Endothelial cell (in vitro differentiated cells): Measurements from ENCODE around the gene TMEM121. TPM values are rescaled to one million over a fixed set of nuclear protein-coding genes. Genes with fewer than 3 reads are reported as not detected.

Experiments used
- DNase-seq: peaks from one replicate; pipeline ENCODE4 v3.0.0; 2021; ENCODE audit warnings: low spot score
- H3K27ac Mint-ChIP-seq: one replicate; pipeline ENCODE4 v1.8.0; 2021; ENCODE audit warnings: mixed read lengths, inconsistent platforms; ENCODE audit not compliant: unreplicated experiment
- H3K27me3 Mint-ChIP-seq: one replicate; pipeline ENCODE4 v1.8.0; 2021; ENCODE audit warnings: mild to moderate bottlenecking, moderate library complexity, mixed read lengths, inconsistent platforms; ENCODE audit not compliant: unreplicated experiment
- H3K36me3 Mint-ChIP-seq: one replicate; pipeline ENCODE4 v1.8.0; 2021; ENCODE audit warnings: mild to moderate bottlenecking, low read depth, mixed read lengths, inconsistent platforms; ENCODE audit not compliant: unreplicated experiment
- H3K4me1 Mint-ChIP-seq: one replicate; pipeline ENCODE4 v1.8.0; 2021; ENCODE audit warnings: mild to moderate bottlenecking, mixed read lengths, inconsistent platforms; ENCODE audit not compliant: unreplicated experiment
- H3K4me3 Mint-ChIP-seq: one replicate; pipeline ENCODE4 v1.8.0; 2021; ENCODE audit warnings: mild to moderate bottlenecking, mixed read lengths, inconsistent platforms; ENCODE audit not compliant: unreplicated experiment
- H3K9me3 Mint-ChIP-seq: one replicate; pipeline ENCODE4 v1.8.0; 2021; ENCODE audit warnings: mixed read lengths, inconsistent platforms; ENCODE audit not compliant: unreplicated experiment
- total RNA-seq: library from RNA; stranded (reverse); fragmentation: NEBNext Ultra II Directional; extraction: Animal tissue kit (Norgen Biotek cat#: 25700); gene quantifications from one replicate; pipeline ENCODE4 v1.2.1, GENCODE V29; 2021; ENCODE audit not compliant: unreplicated experiment
- TF ChIP-seq, protein P1 (sequence below): fragments of 200-600 bp; sonication (generic); IDR thresholded peaks from one replicate; pipeline ENCODE4 v1.5.0; 2021; ENCODE audit warnings: antibody characterized with exemption; ENCODE audit not compliant: unreplicated experiment

The TMEM121 gene
- total RNA-seq, 1 donor from 2014 or later, result 1.6 TPM

GRCh38 chr14:105536051-105536450 is 9.7 kb downstream of the TMEM121 start:
- no peaks in the 10 kb centered on the region for H3K4me1 Mint-ChIP-seq
- no peak overlapping the region for H3K4me3 Mint-ChIP-seq
- H3K9me3 Mint-ChIP-seq, result no peaks in the 10 kb centered on the region
- no peak for DNase-seq
- H3K27me3 Mint-ChIP-seq, result peaks cover 25% of the 10 kb centered on the region
- no peak overlapping the region for H3K27ac Mint-ChIP-seq
- H3K36me3 Mint-ChIP-seq, result peaks cover 4% of the 10 kb centered on the region
- TF ChIP-seq, protein P1, sequence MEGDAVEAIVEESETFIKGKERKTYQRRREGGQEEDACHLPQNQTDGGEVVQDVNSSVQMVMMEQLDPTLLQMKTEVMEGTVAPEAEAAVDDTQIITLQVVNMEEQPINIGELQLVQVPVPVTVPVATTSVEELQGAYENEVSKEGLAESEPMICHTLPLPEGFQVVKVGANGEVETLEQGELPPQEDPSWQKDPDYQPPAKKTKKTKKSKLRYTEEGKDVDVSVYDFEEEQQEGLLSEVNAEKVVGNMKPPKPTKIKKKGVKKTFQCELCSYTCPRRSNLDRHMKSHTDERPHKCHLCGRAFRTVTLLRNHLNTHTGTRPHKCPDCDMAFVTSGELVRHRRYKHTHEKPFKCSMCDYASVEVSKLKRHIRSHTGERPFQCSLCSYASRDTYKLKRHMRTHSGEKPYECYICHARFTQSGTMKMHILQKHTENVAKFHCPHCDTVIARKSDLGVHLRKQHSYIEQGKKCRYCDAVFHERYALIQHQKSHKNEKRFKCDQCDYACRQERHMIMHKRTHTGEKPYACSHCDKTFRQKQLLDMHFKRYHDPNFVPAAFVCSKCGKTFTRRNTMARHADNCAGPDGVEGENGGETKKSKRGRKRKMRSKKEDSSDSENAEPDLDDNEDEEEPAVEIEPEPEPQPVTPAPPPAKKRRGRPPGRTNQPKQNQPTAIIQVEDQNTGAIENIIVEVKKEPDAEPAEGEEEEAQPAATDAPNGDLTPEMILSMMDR, result no peak

DNA sequence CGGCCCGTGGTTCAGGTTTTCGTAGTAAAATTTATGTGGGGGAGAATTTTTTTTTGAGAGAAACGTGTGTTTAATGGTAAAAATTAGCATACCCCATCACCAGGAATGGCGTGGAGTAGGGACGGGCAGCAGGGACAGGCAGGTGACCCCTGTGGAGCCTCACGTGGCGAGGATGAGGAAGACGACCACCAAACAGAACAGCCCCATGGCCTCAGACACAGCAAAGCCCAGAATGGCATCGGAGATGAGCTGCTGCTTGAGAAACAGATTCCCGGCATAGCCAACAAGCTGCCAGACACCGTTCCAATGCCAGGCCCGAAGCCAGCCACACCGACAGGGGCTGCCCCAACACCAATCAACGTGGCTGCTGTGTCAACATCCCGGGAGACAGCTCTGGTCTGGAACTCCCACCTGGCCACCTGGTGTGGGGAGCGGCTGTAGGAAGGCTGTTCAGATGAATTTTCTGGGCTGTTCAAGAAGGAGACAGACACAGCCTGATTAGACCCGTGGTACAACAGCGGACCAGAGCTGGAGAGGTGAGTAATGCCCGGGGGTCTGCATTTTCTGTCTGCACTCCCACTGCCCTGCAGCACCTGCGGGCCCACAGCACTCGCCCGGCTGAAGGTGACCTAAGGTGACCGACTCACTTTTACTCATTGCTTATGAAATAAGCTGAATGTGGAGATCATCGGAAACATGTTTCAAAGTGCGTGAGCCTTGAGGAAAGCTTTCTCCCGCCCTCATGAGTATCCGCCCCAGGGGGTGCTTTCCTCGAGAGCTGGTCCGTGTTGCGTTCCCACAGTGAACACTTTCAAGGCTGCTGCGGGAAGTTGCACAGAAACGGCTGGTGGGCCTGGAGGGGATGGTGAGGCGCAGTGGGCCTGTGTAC is 10.6 kb downstream of the TMEM121 start:
- peaks cover 24% of the 10 kb centered on the region for H3K27me3 Mint-ChIP-seq
- TF ChIP-seq, protein P1, result no peak
- H3K36me3 Mint-ChIP-seq, result peaks cover 4% of the 10 kb centered on the region
- no peak overlapping the region for H3K27ac Mint-ChIP-seq
- DNase-seq, result no peak
- H3K9me3 Mint-ChIP-seq, result no peaks in the 10 kb centered on the region
- H3K4me3 Mint-ChIP-seq, result no peak overlapping the region
- no peaks in the 10 kb centered on the region for H3K4me1 Mint-ChIP-seq

DNA sequence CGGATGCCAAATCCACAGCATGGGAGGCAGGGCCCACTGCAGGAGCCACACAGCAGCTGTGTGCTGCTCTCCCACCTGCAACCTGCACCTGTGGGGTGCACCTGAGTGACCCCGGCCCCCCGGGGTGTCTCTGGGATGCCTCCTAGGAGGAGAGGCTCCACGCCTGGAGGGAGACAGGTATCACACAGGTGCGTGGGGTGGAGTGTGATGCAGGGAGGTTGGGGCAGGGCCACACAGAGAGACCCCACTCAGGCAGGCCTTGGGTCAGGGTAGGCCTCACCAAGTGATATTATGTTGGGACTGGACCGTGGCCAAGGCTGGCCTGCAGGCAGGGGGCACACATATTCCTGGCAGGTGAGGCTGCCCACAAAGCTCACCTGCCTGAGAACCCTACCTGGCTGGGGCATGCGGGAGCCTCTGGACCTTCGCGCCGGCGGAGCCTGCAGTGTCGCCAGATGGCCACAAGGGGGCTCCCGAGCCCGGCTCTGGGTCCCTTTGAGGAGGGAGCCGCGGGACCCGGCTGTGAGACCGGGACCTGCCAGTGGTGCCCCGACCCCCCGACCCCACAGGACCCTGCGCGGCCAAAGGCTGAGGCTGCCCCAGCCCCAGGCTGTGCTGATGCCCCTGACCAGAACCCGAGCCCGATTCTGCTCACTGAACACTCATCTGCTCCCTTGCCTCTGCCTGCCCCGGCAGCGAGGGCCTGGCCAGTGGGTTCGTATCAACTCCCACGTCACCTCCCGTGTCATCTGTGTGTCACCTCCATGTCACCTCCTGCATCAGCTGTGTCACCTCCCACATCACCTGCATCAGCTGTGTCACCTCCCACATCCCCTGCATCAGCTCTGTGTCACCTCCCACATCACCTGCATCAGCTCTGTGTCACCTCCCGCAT is 11.4 kb downstream of the TMEM121 start:
- Mint-ChIP-seq H3K4me1 (no peaks in the 10 kb centered on the region), H3K27ac (no peak overlapping the region)

GRCh38 chr14:105538481-105539049 is 12.2 kb downstream of the TMEM121 start:
- Mint-ChIP-seq H3K36me3 (peaks cover 4% of the 10 kb centered on the region), H3K4me1 (no peaks in the 10 kb centered on the region), H3K27me3 (peaks cover 20% of the 10 kb centered on the region), H3K4me3 (peak overlapping the region; percentile 56), H3K9me3 (no peaks in the 10 kb centered on the region), H3K27ac (no peak overlapping the region)
- no peak for DNase-seq
- TF ChIP-seq, protein P1, result no peak

More for the DNA sequence above, 11.4 kb downstream of the TMEM121 start:
- H3K4me3 Mint-ChIP-seq, result no peak overlapping the region
- TF ChIP-seq, protein P1, result peak; percentile 97
- H3K36me3 Mint-ChIP-seq, result peaks cover 4% of the 10 kb centered on the region
- H3K27me3 Mint-ChIP-seq, result peaks cover 23% of the 10 kb centered on the region
- H3K9me3 Mint-ChIP-seq, result no peaks in the 10 kb centered on the region
- peak; percentile 75 for DNase-seq
